SK-N-SH treated with all-trans-retinoic acid at 6 μM for 48 hours (cell line): ENCODE results near the gene LHX2.

Experiments
- ARNTL ChIP-seq: fragments of 450-650 bp; formaldehyde crosslinking; IDR thresholded peaks from 2 replicates; pipeline ENCODE4 v1.5.0; 2020; ENCODE audit warnings: low read depth, mild to moderate bottlenecking, moderate library complexity, borderline replicate concordance
- BACH2 ChIP-seq: fragments of 250-450 bp; sonication (Bioruptor Pico); IDR thresholded peaks from 2 replicates; pipeline ENCODE4 v1.9.0; 2021; ENCODE audit warnings: mild to moderate bottlenecking, borderline replicate concordance
- CREB5 ChIP-seq: fragments of 250-450 bp; sonication (Bioruptor Pico); IDR thresholded peaks from 2 replicates; pipeline ENCODE4 v1.5.1; 2020; ENCODE audit warnings: low read depth, mild to moderate bottlenecking, moderate library complexity
- ESRRG ChIP-seq: fragments of 250-450 bp; sonication (Bioruptor Pico); IDR thresholded peaks from 2 replicates; pipeline ENCODE4 v1.6.1; 2021; ENCODE audit warnings: mild to moderate bottlenecking
- GLIS3 ChIP-seq: fragments of 250-450 bp; sonication (Bioruptor Pico); IDR thresholded peaks from 2 replicates; pipeline ENCODE4 v1.5.0; 2020; ENCODE audit warnings: mild to moderate bottlenecking, moderate library complexity
- PATZ1 ChIP-seq: fragments of 250-450 bp; sonication (Bioruptor Pico); IDR thresholded peaks from 2 replicates; pipeline ENCODE4 v1.8.0; 2020; ENCODE audit warnings: mild to moderate bottlenecking, moderate library complexity, borderline replicate concordance
- POU6F1 ChIP-seq: fragments of 250-450 bp; sonication (Bioruptor Pico); IDR thresholded peaks from 2 replicates; pipeline ENCODE4 v1.8.0; 2021; ENCODE audit warnings: low read depth, mild to moderate bottlenecking, moderate library complexity, borderline replicate concordance
- RARB ChIP-seq: fragments of 250-450 bp; sonication (Bioruptor Pico); IDR thresholded peaks from 2 replicates; pipeline ENCODE4 v1.8.0; 2021; ENCODE audit warnings: mild to moderate bottlenecking, moderate library complexity
- TOX ChIP-seq: fragments of 250-450 bp; sonication (Bioruptor Pico); IDR thresholded peaks from 2 replicates; pipeline ENCODE4 v1.8.0; 2021; ENCODE audit warnings: mild to moderate bottlenecking, moderate library complexity, borderline replicate concordance
- TSHZ2 ChIP-seq: fragments of 250-450 bp; sonication (Bioruptor Pico); IDR thresholded peaks from 2 replicates; pipeline ENCODE4 v1.5.0; 2020; ENCODE audit warnings: mild to moderate bottlenecking, moderate library complexity
- ZFP30 ChIP-seq: fragments of 450-650 bp; formaldehyde crosslinking; IDR thresholded peaks from 2 replicates; pipeline ENCODE4 v1.5.0; 2022; ENCODE audit warnings: mild to moderate bottlenecking, moderate library complexity
- ZNF8 ChIP-seq: fragments of 450-650 bp; formaldehyde crosslinking; IDR thresholded peaks from 2 replicates; pipeline ENCODE4 v1.5.0; 2020; ENCODE audit warnings: mild to moderate bottlenecking, moderate library complexity

- TF ChIP-seq BACH2 (CRISPR knock-in tag) (no peak), ESRRG (CRISPR knock-in tag) (no peak), RARB (CRISPR knock-in tag) (no peak), ARNTL (no peak), POU6F1 (CRISPR knock-in tag) (no peak), ZNF8 (no peak), ZFP30 (CRISPR knock-in tag) (no peak), CREB5 (CRISPR knock-in tag) (no peak), GLIS3 (CRISPR knock-in tag) (no peak), PATZ1 (CRISPR knock-in tag) (no peak), TOX (CRISPR knock-in tag) (no peak), TSHZ2 (CRISPR knock-in tag) (no peak)
These were observed 11.9 kb upstream of the LHX2 start for GRCh38 chr9:123999661-124000060.
